A204.1 (cell line): ENCODE results near the gene SPTB.

Experiments
- FAIRE-seq: peaks from 2 replicates; lab custom pipeline; 2012; peaks lifted over from hg19 to GRCh38; lab: Jason Lieb, UNC

Gene SPTB

DNA sequence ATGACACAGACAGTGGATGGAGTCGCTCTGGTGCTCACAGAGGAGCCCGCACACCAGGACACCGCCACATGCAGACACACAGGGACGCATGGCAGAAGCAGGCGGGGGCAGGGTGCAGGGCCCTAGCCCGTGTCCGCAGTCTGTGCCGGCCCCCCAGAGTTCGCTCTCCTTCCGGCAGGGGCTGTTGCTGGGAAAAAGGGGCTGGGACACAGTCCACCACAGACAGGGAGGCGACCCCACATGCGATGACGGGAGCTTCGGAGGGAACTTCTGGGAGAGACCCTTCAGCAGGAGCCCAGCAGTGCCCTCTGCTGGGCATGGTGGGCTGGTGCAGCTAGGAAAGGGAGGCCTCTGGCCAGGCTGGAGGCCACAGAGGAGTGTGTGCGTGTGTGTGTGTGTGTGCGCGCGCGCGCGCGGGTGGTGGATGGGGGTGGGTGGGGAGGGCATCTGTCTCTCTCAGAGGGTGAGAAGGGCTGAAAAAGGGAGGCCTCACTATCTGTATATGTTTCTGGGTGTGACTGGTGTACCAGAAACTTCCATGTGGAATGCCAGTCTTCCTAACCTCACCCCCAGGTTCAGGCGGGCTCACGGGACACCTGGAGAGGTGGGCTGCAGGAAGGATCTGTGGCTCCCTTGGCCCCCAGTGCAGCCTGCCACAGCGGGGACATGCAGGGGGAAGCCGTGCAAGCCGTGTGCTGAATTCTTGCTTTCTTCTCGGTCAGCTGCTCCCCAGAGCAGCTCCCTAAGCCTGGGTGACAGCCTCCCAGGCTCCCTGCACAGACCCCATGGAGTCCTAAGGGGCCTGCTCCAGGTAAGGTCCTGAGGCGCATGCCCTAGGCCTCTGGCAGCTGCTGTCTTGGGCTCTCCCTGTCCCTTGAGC lies 114.8 kb downstream of the SPTB start:
- FAIRE-seq, result no peak

DNA sequence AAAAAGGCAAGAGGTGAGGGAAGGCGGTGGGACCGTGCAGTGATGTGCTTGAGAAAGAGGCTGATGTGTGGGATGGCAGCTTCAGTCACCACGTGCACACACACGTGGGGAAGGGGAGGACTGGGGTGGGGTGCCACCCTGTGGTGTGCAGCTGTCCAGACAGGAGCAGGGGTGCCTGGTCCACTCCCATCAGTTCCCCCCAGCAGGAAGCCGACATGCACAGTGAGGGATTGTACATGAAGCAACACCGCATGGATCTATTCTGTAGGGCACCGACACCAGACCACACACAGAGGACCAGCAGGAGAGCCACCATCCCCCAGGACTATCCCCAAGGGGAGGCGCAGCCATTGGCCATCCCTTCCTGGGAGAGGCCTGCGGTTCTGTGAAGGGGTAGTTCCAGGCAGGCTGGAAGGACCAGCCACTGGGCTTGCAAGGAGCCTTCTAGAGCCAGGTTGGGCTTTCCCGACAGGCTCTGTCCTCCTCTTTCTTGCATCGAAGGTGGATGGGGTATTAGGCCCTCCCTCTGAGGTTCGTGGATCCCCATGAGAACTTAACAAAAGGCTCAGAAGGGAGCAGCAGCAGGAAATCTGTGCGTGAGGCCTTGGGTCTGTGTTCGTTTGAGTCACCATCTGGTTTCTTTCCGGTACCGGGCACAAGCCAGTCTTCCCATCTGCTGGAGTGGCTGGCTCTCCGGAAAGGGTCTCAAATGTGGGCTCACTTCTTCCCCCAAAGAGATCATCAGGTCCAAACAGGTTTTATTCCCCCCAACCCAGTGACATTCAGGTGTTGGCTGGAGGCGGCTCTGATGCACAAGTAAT lies 115.7 kb downstream of the SPTB start:
- FAIRE-seq, result no peak

DNA sequence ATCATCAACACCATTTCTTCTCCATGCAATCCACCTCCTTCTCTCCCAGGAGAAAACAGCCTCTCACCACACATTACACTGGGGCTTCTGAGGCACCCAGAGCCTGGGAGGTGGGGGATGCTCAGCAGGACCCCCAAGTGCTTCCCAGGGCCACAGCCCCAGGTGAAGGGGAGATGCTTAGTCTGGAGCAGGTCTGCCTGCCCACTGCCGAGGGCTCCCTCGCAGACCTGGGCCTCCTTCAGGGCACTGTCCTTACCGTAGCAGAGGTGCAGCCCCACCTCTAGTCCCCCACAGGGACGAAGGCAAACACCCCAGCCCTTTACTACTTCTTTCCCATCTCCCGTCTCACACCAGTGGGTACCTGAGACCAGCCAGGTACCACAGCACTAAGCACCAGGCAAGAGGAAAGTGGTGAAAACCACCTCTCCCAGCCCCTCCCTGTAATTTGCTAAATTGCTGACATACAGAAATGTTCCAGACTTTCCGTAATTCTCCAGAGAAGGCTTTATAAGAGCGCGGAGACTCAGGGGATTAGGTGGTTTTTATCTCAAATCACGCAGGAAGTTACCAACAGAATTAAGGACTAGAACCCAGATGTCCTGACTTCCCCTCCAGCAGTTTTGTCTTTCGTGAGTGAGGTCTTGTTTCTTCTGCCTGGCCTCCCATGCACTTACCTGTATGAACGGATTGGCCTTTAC lies 116.5 kb downstream of the SPTB start:
- no peak for FAIRE-seq

DNA sequence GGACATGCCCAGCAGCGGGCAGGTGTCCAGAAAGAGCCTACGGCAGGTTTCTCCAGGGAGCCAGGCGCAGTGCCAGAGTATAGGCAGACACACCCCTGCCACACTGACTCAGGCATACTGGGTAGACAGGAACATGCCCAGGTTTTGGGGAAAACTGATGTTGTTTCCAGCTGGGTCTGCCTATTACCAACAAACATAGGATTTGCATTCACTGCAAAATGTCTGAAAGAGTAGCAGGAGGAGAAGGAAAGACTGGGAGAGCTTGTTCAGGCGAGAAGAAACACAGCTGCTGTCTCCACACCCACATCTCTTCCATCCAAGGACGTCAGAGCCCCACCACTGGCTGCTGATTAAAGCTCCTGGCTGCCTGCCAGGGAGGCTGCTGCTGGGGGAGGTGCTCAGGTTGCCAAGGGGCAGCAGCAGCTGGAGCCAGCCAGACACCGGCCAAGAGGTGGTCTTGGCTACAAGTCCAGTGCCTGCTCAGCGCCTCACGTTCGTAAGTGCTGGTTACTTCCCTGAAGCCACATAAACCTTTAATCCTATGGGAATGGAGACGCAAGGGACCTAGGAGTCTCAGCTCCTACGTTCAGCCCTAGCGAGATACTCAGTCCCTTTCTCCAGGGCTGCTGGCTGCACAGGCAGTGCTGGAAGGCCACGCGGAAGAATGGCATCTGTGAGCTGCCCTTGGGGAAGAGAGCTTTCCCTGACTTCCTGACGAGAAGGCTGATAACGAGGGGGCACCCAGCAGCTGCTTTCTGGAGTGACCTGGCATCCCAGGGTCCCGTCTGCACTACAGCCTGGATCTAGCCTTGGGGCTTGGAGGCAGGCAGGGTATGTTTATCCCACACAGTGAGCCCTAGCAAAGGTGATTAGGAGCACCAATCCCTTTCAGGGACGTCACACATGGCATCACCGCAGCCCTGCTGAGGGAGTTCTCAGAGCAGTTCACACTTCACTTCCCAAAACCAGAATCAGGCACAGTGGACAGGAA lies 117.4 kb downstream of the SPTB start:
- FAIRE-seq, result no peak

DNA sequence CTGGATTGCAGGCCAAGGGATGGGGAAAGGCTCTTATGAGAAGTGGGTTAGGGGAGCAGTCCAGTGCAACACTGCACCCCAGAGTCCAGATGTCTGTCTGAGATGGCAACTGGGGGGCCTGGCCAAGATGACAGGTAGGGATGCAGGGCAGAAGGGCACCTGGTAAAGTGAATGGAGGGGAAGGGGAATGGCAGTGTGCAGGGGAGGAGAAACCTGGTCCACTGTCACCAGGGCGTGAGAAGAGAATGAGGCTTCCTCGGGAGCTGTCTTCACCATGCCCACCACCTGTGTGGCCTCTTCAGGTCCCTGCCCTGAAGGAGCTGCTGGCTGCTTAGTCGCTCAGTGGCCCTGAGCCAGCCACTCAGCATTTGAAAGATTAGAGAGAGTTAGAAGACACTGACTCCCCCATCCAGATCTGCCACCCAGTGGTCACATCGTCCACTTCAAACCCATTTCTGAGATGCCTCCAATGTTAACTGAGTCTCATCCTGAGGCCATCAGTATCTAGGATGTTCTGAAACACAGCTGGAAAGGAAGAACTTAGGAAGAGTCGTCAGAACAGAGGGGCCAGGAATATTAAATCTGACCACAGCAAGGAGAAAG lies 118.2 kb downstream of the SPTB start:
- no peak for FAIRE-seq

DNA sequence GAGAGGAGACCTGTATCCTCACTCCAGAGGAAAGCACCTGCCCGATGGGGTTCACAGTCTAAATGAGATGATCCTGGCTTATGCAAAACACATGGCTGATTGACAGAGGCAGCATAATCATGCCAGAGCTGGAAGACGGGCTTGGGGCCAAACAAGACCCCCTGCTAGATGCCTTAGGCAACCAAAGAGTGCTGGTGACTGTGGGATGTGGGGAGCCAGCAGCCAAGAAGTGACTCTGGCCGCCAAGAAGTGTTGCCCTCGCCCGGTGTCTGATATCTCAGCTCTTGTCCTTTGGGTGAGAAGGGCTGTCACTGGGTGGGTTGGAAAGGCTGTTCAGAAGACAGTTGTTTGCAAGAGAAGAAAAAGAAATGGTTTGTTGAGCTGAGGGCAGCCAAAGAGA lies 118.8 kb downstream of the SPTB start:
- no peak for FAIRE-seq

DNA sequence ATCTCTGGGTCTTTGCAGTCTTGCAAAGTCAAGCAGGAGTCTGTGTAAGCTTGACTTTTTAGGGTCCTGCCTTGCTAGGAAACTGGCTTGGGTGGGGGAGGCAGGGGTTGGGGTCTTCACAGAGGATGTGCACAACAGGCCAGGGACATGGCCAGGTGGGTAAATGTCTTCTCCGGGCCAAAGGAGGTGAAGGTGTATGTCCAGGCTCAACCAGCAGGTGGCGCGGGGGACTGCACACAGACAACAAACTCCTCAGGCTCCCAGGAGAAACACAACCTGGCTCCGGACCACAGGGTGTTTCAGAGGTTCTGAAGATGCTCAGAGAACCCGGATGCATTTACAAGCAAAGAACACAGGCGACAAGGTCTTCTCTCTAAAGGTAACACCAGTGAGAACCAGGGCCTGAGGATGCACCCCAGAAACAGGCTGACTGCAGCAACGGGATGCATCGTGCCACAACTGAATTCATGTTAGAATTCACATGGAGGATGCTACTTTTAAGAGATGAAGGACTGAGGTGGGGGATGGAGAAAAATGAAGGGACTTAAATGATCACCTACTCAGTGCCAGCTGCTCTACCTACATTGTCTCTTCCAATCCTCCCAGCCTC lies 119.5 kb downstream of the SPTB start:
- no peak for FAIRE-seq

DNA sequence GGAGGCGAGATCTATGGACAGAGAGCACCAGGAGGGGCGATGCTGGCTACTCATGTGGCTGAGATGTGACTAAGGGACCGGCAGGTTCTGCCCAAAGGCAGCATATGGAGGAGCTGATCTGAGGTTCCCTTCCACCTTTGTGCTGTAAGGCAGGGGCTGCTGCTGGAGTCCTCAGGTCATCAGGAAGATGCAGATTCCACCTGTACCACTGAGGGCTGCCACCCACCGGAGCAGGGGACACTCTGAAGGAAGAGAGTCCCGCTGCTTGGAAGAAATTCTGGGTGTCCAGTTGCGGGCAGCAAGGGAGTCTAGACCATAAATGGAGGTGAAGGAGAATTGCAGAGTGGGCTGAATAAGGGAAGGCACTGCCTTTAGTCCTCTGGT lies 120.2 kb downstream of the SPTB start:
- FAIRE-seq, result no peak

DNA sequence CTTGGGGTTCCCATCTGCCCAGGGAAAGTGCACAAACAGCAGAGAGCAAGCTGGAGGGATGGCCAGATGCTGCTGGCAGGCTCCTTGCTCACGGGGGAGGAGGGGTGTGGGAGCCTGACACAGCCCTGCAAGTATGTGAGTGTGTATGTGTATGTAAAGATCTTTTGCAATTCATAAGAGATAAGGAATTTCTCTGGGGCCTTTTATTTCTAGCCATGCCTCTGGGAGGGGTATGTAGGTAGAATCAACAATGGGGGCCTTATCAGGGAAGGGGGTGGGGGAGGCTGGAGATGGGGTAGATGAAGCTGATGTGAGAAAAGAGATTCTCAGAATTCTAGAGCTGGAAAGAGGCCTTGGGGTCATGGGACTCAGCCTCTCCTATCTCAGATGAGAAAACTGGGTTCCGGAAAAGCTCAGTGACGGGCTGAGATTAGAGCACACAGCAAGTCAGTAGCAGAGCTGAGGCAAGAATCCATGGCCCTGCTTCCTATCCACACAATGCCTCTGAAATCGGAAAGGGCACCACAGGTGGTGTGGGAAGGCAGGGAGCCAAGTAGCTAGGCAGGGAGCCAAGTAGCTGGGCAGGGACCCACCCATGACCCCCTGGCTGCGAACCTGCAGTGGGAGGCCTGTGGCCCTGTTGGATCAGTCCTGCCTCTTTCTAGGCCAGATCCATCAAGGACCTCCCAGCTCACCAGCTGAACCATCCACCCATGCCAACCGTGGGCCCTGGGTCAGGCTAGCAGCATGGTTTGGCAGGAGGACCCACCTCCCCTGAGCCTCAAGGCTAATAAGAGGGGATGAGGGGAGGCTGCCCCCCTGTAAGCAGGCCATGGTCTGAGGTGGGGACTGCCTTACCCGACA lies 120.8 kb downstream of the SPTB start:
- FAIRE-seq, result no peak

DNA sequence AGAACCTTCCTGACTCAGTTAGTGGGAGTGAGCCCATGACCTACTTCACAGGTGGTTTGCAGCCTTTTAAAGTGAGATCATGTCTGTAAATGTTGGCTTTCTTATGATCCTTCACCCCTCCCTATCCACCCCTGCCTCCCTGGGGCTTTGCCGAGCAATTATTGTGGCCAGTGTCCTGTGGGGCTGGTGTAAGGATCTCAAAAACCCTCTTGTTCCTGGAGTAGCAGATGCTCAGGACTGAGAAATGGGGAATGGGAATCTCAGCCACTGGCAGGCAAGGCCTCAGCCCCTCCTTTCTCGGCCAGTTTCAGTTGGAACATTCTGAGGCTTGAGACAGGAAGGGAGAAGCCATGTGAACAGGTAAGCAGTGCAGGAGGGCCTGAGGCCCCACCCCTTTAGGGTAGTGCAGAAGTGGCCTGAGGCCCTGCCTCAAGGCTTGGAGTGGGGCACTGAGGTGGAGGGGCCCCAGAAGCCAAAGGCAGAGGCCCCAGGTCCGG lies 121.6 kb downstream of the SPTB start:
- FAIRE-seq, result no peak

DNA sequence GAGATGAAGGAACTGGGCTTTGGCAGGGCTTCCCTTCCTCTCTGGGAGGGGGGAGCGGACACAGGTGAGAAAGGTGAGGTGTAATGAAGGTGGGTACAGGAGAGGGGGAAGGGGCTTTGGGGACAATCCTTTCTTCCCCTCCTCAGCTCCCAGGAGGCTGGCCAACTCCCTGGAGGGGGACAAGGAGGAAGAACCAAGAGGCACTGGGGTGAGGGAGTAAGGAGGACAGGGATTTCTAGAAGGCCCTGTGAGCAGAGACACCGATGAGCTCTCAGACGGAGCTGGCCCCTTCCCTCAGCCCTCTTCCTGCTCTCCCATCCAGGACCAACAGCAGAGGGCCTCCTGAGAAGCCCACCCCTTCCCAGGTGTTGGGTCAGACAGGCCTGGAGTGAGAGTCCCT lies 122.1 kb downstream of the SPTB start:
- FAIRE-seq, result no peak

DNA sequence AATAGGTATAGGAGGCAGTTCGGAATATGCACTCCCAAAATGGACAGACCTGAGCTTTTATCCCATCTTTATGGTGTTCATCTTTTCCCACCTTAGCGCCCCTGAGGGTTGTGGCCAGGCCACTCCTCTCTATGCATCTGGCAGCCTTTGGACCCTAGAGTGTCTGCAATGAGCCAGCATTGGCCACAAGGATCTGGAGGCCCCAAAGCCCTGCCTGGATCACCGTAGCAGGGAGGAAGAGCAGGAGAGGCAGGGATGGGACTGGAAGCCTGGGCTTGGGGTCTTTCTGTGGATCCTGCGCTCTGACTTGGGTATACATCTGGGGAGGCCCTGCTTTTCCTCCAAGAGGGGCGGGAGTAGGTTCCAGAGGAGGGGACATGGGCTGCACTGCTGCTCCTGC lies 123.0 kb downstream of the SPTB start:
- no peak for FAIRE-seq

DNA sequence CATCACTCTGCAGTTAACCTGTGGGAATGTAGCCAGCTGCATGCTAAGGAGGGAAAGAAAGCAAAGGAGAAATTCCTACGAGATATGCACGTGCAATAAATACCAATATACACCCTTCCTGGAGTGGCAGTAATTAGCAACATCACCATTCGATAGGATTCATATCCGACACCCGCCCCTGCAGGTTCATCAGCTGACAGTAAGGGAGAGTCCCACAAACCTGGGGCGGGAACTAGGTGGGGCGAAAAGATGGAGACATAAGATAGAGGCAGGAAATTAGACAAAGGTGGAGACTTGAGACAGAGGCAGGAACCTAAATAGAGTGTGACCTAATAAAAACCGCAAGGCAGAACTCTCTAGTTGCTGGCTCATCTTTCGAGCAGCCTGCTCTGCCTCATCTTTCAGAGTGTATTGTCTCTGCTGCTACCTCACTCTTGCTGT lies 123.9 kb downstream of the SPTB start:
- FAIRE-seq, result no peak

DNA sequence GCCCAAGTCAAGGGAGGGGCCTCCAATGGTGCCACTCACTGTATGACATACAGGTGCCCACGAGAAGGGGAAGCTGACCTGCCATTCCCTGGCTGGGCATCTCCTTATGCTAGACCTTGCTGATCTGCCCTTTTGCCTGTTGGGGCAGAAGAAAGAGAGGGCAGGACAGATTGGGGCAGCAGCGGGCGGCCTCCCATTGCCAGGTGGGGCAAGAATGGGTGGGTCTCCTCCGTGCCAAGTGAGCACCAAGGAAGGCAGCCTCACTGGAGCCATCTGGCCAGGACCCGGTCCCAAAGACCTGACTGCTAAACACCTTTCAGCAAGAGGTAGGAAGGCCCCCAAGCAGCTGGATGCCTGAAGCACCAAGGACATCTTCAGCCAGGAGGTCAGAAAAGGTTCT lies 125.0 kb downstream of the SPTB start:
- FAIRE-seq, result no peak

DNA sequence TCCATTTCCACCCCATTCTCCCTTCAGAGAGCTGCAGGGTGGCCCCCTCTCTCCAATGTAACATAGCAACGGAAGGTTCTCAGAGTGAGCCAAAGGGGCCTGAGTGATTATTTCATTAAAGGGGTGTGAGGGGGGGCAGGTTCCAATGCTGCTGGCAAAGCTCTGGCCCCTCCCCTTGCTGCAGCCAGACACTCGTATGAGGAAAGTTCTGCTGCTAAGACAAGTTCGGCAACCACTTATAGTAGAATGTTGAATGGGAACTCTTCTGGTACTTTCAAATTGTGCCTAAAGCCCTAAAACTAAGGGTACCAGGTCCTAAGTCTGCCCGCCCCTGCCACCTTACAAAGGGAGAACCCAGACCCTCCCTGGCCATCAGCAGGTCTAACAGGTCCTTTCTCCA lies 125.7 kb downstream of the SPTB start:
- FAIRE-seq, result no peak

DNA sequence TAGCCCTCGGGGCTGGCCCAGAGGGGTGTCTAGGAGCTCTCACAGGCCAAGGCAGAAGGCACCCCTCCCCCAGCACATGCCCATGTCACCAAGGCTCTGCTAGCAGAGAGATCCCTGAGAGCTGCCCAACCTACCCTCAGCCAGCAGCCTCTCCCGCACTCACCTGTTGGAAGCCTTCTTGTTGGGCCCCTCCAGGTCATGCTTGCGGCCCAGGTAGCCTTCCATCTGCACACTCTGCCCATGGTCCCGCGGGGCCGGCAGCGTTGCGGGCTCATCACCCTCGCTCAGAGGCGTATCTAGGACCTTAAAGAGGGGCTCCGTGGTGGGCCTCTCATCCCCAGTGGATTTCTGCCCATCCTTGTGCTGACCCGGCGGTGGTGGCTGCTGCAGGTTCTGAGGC lies 126.3 kb downstream of the SPTB start:
- FAIRE-seq, result no peak

DNA sequence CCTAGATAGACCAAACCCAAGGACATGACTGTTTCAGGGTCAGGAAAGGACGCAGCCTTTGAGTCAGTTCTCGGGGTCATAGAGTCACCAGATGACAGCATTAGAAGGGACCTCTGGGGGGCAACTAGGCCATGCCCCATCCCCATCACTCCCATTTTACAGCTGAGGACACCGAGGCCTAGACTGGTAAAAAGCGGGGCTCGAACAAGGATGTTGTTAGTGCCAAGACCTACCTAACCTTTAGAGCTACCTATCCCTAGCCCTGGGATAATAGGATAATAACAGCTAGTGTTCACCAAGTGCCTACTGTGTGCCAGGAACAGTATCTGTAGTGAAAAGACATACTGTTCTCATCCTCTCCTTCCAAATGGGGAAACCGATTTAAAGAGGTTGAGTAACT lies 126.8 kb downstream of the SPTB start:
- no peak for FAIRE-seq

DNA sequence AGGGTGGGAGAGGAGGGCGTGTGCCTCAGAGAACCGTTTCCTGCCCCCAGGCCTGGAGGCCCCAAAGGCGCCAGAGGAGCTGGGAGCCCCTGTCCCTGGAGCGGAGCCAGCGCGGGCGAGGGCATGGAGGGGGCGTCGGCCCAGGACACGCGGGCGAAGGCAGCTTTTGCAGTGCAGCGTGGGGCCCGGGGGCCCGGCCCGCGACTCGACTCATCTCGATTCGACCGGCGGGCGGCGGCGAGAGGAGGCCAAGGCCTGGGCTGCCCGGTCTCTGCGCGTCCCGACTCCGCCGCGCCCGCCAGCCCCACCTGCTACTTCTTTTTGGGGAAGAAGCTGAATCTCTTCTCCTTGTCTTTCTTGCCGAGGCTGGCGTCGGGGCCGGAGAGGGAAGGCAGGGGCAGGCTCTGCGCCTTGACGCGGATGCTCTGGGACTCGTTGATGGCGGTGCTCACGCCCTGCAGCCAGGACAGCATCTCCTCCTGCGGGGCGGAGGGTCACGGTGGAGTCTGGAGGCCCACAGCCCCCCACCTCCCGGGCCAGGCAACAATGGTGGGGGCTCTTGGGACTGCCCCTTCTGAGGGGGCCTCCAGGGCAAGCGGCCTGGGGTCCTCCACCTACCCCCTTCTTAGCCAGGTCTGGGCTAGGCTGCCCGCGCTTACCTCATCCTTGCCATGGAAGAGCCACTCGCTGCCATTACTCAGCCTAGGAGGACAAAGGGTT lies 130.6 kb downstream of the SPTB start:
- no peak for FAIRE-seq

DNA sequence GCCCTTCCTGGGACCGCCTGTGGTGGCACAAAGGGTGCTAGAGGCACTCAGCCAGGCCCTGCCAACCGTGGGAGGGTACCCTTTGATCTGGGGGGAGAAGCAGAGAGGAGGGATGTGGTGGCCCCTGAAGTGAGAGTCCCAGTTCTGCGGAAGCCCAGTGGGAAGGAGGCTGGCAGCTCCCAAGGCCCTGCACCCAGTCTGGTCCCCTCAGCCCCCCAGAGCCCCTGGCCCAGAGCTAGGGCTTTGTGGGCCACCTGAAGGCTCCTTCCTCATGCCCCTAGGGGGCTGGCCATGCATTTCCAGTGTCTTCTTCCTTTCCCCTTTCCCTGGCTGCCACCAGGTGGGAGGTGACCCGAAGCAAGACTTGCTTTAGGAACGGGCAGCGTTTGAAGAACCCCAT lies 131.2 kb downstream of the SPTB start:
- FAIRE-seq, result no peak
